Stimulated activated CD4-positive, alpha-beta T cell treated with anti-CD3 and anti-CD28 coated beads, Interleukin-2, amount 100 ng/mL, for 48 hours (primary cell): ENCODE data around the gene URI1.
"Not testable (repeated sequence)": the region's sequence is repeated elsewhere in the genome, so short reads cannot be mapped to it uniquely, and the experiment has no call there.

ENCODE experiments used
- DNase-seq, 2 donors: peaks; one replicate each; pipeline ENCODE4 v3.0.0-alpha.2; 2020

The URI1 gene

GRCh38 chr19:29943615-29944014, 1.6 kb downstream of the URI1 start:
- DNase-seq: no peak

GRCh38 chr19:29944390-29945012, 2.5 kb downstream of the URI1 start:
- no peak for DNase-seq

- no peak for DNase-seq
Observed at GRCh38 chr19:29945017-29945416, 3.0 kb downstream of the URI1 start.

GRCh38 chr19:29945433-29945832, 3.4 kb downstream of the URI1 start:
- DNase-seq: no peak

GRCh38 chr19:29946645-29947044, 4.6 kb downstream of the URI1 start:
- DNase-seq: no peak

- no peak for DNase-seq
Observed at GRCh38 chr19:29947871-29948270, 5.8 kb downstream of the URI1 start.

GRCh38 chr19:29948759-29949470, 6.9 kb downstream of the URI1 start:
- not testable (repeated sequence) for DNase-seq

GRCh38 chr19:29952177-29952576, 10.1 kb downstream of the URI1 start:
- DNase-seq: no peak

GRCh38 chr19:29952646-29953045, 10.6 kb downstream of the URI1 start:
- no peak for DNase-seq

GRCh38 chr19:29953352-29954247, 11.6 kb downstream of the URI1 start:
- DNase-seq: no peak

GRCh38 chr19:29956855-29957254, 14.8 kb downstream of the URI1 start:
- no peak for DNase-seq

- no peak for DNase-seq
Observed at GRCh38 chr19:29961311-29961710, 19.3 kb downstream of the URI1 start.

- no peak for DNase-seq
Observed at GRCh38 chr19:29962793-29963192, 20.8 kb downstream of the URI1 start.

- no peak for DNase-seq
Observed at GRCh38 chr19:29963576-29963975, 21.5 kb downstream of the URI1 start.

- DNase-seq: no peak
Observed at GRCh38 chr19:29964171-29964570, 22.1 kb downstream of the URI1 start.

GRCh38 chr19:29965492-29965891, 23.5 kb downstream of the URI1 start:
- no peak for DNase-seq

- not testable (repeated sequence) for DNase-seq
Observed at GRCh38 chr19:29966142-29966541, 24.1 kb downstream of the URI1 start.

GRCh38 chr19:29966588-29967249, 24.7 kb downstream of the URI1 start:
- no peak for DNase-seq

- DNase-seq: no peak
Observed at GRCh38 chr19:29967623-29968022, 25.6 kb downstream of the URI1 start.

- no peak for DNase-seq
Observed at GRCh38 chr19:29969891-29970290, 27.9 kb downstream of the URI1 start.

- no peak for DNase-seq
Observed at GRCh38 chr19:29971002-29971401, 29.0 kb downstream of the URI1 start.

- DNase-seq: no peak
Observed at GRCh38 chr19:29971648-29972047, 29.6 kb downstream of the URI1 start.

- DNase-seq: no peak
Observed at GRCh38 chr19:29974701-29975100, 32.7 kb downstream of the URI1 start.
